GM19438 (cell line): Measurements from ENCODE around the gene PCBP2.
"Not testable (repeated sequence)": the region's sequence is repeated elsewhere in the genome, so short reads cannot be mapped to it uniquely, and the experiment has no call there.

Experiments used
- ATAC-seq: cut with Tn5 transposase; IDR thresholded peaks from one replicate; pipeline ENCODE4 v1.9.1; 2021; ENCODE audit warnings: low read depth; ENCODE audit not compliant: unreplicated experiment

PCBP2 gene

GRCh38 chr12:53439582-53439981 lies 12.3 kb upstream of the PCBP2 start:
- not testable (repeated sequence) for ATAC-seq

GRCh38 chr12:53441040-53441833 lies 10.7 kb upstream of the PCBP2 start, which contains the start of gene PRR13:
PRR13 (plus strand) TSS chr12:53441734; CDS start chr12:53442715, 981 bp downstream.
- peak; percentile 97 for ATAC-seq

- no peak for ATAC-seq
Observed at GRCh38 chr12:53443955-53444354, 7.9 kb upstream of the PCBP2 start.

- ATAC-seq: not testable (repeated sequence)
Observed at GRCh38 chr12:53444593-53445325, 7.1 kb upstream of the PCBP2 start.

- ATAC-seq: no peak
Observed at GRCh38 chr12:53450936-53451335, 966 bp upstream of the PCBP2 start.

GRCh38 chr12:53452159-53453077 lies 516 bp downstream of the PCBP2 start:
- no peak for ATAC-seq

- ATAC-seq: no peak
Observed at GRCh38 chr12:53453953-53454640, 2.2 kb downstream of the PCBP2 start.

- no peak for ATAC-seq
Observed at GRCh38 chr12:53454707-53455106, 2.8 kb downstream of the PCBP2 start.

GRCh38 chr12:53456654-53457366 lies 4.9 kb downstream of the PCBP2 start:
- no peak for ATAC-seq

- ATAC-seq: no peak
Observed at GRCh38 chr12:53459097-53459496, 7.2 kb downstream of the PCBP2 start.

- ATAC-seq: no peak
Observed at GRCh38 chr12:53461059-53461458, 9.2 kb downstream of the PCBP2 start.

GRCh38 chr12:53461591-53461990 lies 9.7 kb downstream of the PCBP2 start:
- ATAC-seq: no peak

GRCh38 chr12:53462935-53463334 lies 11.0 kb downstream of the PCBP2 start:
- ATAC-seq: no peak

GRCh38 chr12:53463802-53464560 lies 12.1 kb downstream of the PCBP2 start:
- no peak for ATAC-seq

GRCh38 chr12:53464685-53465418 lies 12.9 kb downstream of the PCBP2 start:
- ATAC-seq: no peak

GRCh38 chr12:53465679-53466078 lies 13.8 kb downstream of the PCBP2 start:
- ATAC-seq: no peak

- ATAC-seq: no peak
Observed at GRCh38 chr12:53466640-53467039, 14.7 kb downstream of the PCBP2 start.

GRCh38 chr12:53467082-53467481 lies 15.2 kb downstream of the PCBP2 start:
- no peak for ATAC-seq
